ENCODE results near the gene RNF31.

Gene RNF31

GRCh38 chr14:24159777-24160498, 12.6 kb downstream of the RNF31 start:
- no peak for DNase-seq (ENCODE audit: low read depth)

DNA sequence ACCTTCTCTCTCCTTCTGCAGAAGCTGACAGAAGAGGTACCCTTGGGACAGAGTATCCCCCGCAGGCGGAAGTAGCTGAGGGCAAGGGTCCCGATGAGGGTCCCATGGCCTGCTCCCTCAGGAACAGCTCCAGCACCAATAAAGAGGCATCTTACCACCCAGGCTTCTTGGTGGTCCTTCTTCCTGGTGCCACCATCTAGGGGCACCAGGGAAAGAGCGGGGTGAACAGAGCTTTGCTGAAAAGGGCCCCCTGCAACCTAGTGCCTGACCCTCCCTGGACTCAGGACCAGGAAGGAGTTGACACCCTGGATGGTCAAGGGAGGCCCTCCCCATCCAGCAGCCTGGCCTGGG, 13.2 kb downstream of the RNF31 start:
- DNase-seq (ENCODE audit: low read depth), result no peak

- peak; percentile 96 for DNase-seq (ENCODE audit: low read depth)
Observed at GRCh38 chr14:24160850-24161804, 13.8 kb downstream of the RNF31 start, which contains the start of gene IRF9. IRF9 (plus strand) TSS chr14:24161265; CDS start chr14:24162145, 880 bp downstream.

- DNase-seq (ENCODE audit: low read depth), result no peak
Observed at GRCh38 chr14:24162093-24162492, 14.8 kb downstream of the RNF31 start.

DNA sequence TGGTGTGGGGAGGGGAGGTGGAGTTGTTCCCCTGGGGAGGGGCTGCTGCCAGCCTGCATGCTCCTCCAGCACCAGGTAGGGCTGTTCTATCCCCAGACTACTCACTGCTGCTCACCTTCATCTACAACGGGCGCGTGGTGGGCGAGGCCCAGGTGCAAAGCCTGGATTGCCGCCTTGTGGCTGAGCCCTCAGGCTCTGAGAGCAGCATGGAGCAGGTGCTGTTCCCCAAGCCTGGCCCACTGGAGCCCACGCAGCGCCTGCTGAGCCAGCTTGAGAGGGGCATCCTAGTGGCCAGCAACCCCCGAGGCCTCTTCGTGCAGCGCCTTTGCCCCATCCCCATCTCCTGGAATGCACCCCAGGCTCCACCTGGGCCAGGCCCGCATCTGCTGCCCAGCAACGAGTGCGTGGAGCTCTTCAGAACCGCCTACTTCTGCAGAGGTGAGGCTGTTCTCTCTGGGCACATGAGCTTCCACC, 17.3 kb downstream of the RNF31 start:
- no peak for DNase-seq (ENCODE audit: low read depth)

- no peak for DNase-seq (ENCODE audit: low read depth)
Observed at GRCh38 chr14:24165785-24166184, 18.5 kb downstream of the RNF31 start.

DNA sequence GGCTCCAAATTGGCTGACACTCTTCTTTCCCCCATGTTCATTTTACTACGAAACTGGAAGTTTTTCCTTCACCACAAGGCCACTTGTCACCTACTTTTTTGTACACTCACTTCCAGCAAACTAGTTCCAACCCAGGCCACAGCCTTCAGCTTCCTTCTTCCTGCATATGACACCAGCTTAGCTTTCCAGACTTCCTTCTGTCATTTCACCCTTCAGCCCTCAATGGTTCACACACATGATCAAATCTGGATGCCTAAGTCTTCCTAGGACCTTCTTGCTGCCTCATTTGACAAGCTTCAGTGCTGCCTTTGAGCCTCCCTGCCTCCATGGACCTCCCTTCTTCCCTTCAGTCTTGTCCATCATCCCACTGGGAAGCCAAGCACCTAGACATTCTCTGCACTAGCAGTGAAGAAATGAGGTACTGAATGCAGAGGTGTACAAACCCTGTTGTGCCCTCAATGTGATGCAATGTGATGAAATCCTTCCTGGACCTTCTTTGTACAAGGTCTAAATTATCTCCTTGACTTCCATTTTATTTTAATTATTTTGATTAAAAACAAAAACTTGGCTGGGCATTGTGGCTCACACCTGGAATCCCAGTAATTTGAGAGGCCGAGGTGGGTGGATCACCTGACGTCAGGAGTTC, 20.3 kb downstream of the RNF31 start:
- DNase-seq (ENCODE audit: low read depth), result no peak

DNA sequence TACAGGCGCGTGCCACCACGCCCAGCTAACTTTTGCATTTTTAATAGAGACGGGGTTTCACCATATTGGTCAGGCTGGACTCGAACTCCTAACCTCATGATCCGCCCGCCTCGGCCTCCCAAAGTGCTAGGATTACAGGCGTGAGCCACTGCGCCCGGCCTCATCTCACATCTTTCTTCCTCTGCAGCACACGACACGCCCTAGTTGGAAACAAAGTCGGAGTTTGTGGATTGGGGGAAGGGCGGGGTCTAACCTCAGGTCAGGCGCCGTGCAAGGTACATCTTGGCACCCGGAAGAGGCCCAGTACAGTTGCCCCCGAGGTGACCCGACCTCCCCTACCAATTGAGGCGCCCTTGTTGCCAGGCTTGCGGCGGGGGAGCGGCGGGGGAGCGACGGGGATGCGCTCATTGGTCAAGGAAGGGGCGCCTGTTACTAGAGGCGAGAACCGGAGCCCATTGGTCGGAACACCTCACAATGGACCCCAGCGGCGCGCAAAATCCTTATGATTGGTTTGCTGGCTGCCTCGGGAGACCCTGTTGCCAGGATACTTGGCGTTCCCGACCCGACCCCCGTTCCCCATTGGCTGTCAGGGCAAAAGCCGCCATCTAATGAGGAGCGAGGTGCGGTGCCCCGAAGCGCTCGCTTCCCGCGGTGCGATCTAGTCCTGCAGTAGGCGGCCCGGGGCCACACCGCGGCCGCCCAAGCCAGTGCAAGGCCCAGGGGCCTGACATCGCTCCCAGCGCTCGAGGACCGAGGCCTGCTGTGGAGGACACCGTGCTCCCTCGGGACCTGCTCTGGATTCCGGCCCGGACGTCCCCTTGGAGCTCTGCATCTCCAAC, 24.3 kb downstream of the RNF31 start, which contains the start of gene REC8:
Gene REC8 (plus strand): TSS at position 659 of the 839 bp plus-strand sequence. CDS start 473 bp downstream, outside the sequence.
- DNase-seq (ENCODE audit: low read depth), result peak; percentile 64

- DNase-seq (ENCODE audit: low read depth), result no peak
Observed at GRCh38 chr14:24172261-24172860, 25.1 kb downstream of the RNF31 start.

GRCh38 chr14:24172871-24173281, 25.6 kb downstream of the RNF31 start:
- no peak for DNase-seq (ENCODE audit: low read depth)

DNA sequence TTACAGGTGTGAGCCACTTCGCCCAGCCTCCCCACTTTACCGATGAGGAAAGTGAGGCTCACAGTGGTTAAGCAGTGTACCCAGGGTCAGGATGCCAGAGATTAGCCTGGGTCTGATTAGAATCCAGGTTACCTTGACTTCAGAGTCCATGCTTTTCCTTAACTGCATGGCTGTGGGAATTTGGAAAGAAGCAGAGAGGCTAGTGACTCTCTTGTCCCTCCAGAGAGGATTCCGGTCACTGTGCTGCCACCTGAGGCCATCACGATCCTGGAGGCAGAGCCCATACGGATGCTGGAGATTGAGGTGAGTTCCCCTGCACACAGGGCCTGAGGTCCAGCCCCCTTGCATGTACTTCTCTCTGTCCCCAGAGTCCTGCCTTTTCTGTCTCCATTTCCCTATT, 29.3 kb downstream of the RNF31 start:
- DNase-seq (ENCODE audit: low read depth), result no peak

DNA sequence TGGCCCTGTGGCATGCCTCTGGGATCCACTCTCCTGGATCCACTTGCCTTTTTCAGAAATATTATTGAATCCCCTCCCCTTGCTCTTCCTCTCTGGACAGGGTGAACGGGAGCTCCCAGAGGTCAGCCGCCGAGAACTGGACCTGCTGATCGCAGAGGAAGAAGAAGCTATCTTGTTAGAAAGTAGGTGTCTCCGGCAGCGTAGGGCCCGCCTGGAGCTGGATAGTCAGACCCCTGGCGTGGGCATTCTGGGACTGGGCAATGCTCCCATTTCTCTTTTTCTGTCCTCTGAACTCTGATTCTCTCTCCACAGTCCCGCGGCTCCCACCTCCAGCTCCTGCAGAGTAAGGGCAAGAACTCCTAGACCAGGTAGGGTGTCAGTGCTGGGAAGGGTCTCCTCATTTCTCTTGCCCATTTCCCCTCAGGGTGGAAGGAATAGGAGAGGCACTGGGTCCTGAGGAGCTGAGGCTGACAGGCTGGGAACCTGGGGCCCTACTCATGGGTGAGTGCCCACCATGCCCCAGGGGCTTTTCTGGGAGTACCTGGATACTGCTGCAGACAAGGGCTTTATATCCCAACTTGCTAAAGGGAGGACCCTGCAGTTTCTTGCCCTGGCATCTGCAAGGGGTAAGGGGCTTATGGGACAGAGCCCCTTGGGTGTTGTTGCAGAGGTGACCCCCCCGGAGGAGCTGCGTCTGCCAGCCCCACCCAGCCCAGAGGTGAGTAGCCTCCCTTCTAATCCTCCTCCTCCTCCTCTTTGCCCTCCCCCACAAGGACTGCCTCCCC, 29.9 kb downstream of the RNF31 start:
- DNase-seq (ENCODE audit: low read depth), result no peak

- DNase-seq (ENCODE audit: low read depth), result no peak
Observed at GRCh38 chr14:24177891-24178290, 30.6 kb downstream of the RNF31 start.

DNA sequence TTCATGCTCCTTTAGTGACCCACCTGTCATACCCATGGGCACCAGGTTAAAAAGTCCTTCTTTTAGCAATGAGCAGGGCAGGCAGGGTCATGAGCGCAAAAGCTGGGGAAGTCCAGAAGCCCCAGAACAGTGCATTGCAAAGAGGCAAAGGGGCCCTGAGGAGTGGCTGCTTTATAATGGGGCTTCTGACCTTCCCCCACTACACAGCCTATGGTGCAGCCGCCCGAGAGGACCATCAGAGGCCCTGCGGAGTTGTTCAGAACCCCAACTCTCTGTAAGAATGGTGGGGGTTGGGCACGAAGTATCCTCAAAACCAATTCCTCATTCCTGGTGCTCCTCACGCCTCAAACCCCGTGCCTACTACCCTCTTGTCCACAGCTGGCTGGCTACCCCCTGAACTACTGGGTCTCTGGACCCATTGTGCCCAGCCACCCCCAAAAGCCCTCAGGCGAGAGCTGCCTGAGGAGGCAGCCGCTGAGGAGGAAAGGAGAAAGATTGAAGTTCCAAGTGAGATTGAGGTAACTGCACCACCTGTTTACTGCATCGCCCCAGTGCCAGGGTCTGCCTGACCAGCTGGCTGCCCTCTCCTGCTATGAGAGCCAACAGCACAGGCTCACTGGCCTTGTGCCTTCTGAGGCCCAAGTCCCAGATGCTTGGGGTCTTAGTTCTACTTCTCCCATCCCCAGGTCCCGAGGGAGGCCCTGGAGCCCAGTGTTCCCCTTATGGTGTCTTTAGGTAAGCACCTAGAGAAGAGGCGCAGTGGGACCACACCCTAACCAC, 31.3 kb downstream of the RNF31 start:
- no peak for DNase-seq (ENCODE audit: low read depth)

DNA sequence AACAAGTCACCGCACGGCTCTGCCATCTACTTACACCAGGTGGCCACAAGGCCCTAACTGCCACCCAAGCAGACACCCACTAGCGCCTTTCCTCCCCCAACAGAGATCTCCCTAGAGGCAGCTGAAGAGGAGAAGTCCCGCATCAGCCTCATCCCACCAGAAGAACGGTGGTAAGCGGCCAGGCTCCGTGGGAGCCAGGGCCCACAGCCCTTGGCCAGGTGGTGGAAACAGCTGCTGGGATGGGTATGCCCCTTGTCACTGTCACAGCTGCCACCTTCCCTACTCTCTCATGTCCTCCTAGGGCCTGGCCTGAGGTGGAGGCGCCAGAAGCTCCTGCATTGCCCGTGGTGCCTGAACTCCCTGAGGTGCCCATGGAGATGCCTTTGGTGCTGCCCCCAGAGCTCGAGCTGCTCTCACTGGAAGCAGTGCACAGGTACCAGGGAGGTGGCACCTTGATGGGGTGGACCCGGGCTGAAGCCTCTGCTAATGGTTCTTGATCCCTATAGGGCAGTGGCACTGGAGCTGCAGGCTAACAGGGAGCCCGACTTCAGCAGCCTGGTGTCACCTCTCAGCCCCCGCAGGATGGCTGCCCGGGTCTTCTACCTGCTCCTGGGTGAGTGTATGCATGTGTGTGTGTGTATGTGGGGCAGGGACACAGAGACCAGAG, 32.1 kb downstream of the RNF31 start:
- DNase-seq (ENCODE audit: low read depth), result no peak

- DNase-seq (ENCODE audit: low read depth), result no peak
Observed at GRCh38 chr14:24179961-24180796, 32.9 kb downstream of the RNF31 start.

DNA sequence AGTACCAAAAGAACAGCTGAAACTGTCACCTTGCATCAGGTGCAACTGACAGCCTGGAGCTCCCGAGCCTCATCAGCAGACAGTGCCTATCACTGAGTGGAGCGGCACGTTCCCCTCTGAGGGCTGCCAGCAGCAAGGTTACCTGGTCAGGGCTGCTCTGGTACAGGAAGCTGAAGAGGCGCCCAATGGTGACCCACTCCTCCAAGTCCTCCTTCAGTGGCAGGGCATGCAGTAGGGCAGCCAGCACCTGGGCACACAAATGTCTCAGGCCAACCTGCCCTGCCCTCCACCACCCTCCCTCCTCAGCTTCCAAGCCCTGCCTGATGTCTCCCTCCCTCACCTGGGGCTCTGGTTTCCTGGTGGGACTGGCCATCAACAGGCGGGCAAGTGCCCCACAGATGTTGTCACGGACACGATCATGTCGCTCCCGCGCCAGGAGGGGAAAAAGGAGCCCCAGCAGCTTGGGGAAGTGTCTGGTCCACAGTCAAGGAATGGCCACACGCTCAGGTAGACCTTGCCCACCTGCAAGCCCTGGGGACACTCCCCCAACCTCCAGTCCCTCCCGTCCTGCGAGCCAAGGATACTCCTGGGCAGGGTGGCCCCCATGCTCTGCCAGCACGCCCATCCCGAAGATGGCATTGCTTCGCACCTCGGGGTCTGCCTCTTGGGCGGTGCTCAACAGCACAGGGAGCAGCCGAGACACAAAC, 34.2 kb downstream of the RNF31 start:
- no peak for DNase-seq (ENCODE audit: low read depth)

All from T follicular helper cell (primary cell).